ENCODE results near the gene OR8B12.
"Not testable (repeated sequence)": the region's sequence is repeated elsewhere in the genome, so short reads cannot be mapped to it uniquely, and the experiment has no call there.

The OR8B12 gene

DNA sequence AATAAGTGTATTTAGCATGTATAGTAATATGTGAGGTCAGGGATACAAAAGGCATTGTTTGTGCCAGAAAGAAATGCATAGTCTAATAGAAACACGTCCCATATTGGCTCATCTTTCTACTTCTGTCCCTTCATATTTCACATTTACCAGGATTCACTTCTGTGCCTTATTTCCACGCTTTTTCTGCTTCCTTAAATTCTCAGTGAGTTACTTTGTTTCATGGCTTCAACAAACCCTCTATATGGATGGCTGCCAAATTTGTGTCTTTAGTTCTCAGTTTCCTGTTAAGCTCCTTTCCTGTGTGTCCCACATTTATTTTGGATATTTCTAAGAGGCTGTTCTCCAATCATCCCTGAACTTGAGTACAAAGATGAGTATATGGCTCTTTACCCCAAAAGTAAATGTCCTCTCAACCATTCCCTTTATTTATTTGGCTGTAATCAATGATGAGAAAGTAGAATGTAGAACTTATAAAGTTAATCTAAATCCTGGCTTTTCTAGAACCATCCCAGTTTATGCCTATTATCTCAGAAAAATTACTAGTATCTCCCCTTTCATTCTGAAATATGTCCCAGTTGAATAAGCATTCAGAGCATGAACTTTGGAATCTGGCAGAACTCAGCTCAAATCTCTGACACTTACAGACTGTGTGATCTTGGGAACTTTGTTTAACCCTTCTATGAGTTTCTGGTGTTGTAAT, 23.5 kb downstream of the OR8B12 start:
- DNase-seq (ENCODE audit: low spot score): no peak

DNA sequence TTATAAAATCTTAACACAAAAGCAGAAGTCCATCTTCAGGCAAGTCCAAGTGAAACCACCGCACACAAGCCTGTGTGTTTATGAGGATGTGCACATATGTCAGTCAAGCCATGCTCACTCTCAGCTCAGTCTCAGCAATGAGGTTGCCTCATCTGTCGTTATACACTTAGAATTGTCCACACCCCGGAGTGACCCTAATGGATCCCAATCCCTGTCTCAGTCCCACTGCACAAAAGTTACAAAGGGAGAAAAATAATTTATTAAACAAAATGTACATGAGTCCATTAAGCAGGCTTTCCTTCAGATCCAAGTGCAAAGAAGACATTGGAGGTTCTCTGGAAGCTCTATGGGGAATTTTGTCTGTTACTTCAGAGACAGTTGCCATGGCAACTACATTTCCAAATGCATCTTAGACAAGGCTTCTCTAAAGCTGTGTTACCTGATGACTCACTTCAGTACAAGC, 24.4 kb downstream of the OR8B12 start:
- DNase-seq (ENCODE audit: low spot score): no peak

DNA sequence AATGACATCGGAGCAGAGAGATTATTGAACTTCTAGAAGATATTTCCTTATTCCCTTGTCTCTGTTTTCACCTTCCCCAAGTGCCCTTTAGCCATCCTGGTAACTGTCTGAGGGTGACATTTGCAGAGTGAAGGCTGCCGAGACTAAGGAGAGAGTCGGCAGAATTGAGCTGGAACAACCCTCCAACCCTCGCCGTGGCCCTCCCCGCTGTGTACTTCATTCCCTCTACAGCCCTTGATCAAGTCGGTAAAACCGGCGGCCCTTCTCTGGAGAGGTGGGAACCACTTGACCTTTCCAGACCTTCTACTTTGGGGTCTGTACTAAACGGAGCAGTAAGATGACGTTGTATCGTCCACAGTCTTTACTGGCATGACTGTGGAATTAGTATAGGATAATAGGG, 26.1 kb downstream of the OR8B12 start:
- DNase-seq (ENCODE audit: low spot score): no peak

DNA sequence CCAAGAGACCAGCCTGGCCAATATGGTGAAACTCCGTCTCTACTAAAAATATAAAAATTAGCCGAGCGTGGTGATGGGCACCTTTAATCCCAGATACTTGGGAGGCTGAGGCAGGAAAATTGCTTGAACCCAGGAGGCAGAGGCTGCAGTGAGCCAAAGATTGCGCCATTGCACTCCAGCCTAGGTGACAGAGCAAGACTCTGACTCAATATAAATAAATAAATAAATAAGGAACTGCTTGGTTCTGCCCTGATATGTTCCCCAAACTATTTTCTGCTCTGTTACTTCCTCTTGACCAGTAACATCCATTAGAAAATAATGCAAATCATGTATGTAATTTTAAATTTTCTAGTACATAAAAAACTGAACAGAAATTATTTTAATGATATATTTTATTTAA, 28.8 kb downstream of the OR8B12 start:
- DNase-seq (ENCODE audit: low spot score): not testable (repeated sequence)

DNA sequence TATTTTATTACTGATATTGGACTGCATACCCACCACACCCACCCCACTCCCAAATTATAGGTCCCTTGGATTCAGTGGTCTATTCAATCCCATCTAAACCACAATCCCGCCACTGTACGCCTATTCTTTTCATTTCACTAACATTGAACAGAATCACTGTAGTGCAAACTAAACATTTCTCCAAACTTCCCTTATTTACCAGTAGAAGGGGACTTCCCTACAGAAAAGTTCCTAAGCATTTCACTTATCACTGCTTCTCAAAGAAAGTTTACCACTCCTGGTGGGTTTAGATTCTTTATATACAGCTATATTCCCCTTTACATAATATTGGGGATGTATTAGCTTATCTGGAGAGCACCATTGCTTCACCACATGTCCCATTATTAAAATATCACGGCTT, 29.3 kb downstream of the OR8B12 start:
- no peak for DNase-seq (ENCODE audit: low spot score)

DNA sequence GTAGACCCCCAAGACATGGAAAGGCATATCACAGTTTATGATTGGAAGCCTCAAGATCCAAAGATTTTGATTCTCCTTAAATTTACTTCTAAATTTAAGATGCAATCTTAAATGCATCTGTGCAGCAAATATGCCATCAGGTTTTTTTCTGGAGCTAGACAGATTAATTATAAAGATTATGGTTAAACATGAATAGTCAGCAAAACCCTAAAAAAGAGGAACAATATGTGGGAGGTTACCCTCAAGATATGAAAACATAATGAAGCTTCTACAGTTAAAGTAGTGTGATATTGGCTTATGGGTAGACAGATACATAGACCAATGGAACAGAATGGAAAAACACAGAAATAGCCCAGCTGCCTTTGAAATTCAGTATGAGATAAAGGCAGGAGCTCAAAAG, 31.7 kb downstream of the OR8B12 start:
- no peak for DNase-seq (ENCODE audit: low spot score)

DNA sequence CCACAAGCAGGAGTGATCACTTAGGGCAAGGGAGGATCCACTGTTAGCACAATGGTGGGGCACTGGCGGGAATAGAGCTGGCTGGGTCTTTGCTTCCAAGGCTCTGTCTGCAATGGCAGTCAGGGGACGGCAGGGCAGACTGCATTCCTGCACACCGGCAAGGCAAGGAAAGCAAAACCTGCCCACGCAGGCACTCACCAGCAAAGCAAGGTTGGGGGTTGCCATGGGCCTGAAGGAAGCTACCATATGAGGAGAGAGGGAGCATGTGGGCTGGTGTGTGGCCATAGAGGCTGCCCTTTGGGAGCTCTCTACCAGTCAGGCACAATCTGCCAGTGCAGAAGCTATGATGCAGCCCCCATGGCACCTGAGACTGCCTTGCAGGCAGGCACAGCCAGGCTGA, 33.2 kb downstream of the OR8B12 start:
- no peak for DNase-seq (ENCODE audit: low spot score)

DNA sequence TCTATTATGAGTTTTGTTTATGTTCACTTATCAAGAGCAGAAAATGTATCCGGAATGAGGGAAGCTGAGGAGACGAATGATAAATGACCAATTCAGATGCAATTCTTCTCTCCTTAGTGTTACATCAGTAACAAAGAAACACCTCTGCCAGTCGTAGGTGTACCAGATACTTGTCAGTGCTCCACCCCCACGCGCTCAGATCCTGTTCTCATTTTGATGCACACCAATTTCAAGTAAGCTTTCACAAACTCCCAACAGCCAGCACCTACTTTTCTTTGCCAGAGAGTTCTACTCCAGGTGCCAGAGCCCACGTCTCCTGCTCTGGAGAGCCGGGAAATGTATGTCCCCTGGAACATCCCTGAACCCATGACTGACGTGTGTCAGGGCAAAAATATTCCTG, 43.7 kb downstream of the OR8B12 start:
- DNase-seq (ENCODE audit: low spot score): no peak

DNA sequence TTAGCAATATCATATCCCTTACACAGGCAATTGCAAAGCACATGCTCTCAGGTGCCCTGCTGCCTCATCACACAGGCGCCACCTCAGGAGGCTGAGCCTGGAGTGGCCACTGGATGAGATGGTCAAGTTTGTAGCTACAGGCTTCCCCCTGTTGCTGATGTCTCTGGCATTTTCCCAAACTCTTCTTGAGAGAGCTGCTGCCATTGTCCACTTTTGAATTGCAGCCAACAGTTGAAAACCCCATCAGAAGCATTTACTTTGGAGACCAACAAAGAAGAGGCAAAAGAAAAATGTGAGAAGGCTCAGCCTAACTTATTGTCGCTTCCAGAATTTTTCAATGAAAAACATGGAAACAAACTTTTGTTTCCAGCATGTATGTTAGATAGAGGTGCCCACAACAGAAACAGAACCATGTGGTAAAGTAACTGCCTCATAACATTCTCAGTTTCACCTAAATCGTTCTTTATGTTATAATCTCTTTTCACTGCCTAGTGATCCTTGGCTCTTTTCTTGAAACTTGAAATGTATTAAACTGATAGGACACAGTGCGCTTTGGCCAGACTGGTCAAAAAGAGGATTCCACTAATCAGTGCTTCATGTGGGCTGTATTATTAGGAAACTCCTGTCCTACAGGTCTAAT, 50.3 kb downstream of the OR8B12 start:
- no peak for DNase-seq (ENCODE audit: low spot score)

All from CD4-positive, alpha-beta T cell treated with Interleukin-15 for 4 hours (primary cell).